Non-pigmented ciliary epithelial cell (primary cell): ENCODE measurements around the gene C17orf50.
"Not testable (repeated sequence)": the region's sequence is repeated elsewhere in the genome, so short reads cannot be mapped to it uniquely, and the experiment has no call there.

Experiments
- DNase-seq: peaks from one replicate; pipeline ENCODE4 v3.0.0-alpha.2; 2010; ENCODE audit warnings: low read depth

The C17orf50 gene

DNA sequence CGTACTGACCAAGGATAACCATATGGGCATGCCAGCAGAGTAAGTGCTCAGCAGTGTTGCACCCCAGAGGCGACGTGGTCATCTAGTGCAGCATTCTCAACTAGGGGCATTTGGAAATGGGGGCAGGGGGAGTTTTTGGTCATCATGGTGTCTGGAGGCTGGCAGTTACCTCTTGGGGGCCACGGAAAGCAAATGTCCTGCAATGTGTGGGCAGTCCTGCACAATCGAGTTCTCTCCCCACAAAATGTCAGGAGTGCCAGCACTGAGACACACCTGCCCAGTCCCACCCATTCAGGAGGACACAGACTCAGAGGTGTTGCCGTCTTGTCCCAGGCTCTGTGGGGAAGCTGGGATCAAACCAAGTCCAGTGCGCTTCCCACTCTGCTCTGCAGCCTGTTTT is 26.3 kb upstream of the C17orf50 start:
- DNase-seq, result no peak

DNA sequence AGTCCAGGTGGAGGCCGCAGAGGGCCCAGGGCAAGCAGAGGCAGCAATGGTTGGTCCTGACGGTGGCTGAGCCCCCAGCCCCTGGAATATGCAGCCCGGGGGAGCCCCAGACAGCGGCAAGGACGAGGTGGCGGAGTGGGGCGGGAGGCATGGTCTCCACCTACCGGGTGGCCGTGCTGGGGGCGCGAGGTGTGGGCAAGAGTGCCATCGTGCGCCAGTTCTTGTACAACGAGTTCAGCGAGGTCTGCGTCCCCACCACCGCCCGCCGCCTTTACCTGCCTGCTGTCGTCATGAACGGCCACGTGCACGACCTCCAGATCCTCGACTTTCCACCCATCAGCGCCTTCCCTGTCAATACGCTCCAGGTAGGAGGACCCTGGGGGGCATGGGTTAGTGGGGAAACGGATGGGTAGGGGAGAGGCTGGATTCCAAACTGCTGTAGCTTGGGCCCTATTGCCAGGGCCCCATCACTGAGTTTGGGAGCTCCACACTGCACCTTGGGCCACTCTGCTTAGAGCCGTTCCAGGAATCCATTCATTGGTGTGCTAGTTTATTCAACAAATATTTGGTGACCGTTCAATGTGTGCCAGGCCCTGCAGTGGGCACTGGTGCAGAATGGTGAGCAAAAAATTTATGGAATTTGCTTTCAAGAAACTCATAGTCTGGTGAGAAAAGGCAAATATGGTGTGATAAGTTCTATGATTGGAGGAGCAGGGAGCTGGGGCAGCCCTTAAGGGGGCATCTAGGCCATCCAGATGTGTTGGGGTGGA is 25.5 kb upstream of the C17orf50 start:
- no peak for DNase-seq

DNA sequence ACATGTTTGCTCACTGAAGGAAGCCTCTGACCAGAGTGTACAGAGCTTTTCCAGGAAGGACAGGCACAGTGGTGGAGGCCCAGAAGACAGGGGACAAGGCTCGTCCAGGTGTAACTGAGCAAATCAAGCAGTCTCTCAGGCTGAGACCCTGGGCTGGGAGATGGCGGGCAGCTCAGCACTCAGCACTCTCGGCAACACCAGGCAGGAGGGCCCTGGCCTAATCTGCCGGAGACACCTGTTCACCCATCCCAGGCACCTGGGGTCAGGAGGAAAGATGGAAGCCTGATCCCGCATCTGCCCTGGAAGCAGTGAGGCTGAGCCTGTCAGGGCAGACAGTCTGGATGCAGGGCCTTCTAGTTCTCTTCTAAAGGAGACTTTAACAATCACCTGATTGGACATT is 24.5 kb upstream of the C17orf50 start:
- no peak for DNase-seq

DNA sequence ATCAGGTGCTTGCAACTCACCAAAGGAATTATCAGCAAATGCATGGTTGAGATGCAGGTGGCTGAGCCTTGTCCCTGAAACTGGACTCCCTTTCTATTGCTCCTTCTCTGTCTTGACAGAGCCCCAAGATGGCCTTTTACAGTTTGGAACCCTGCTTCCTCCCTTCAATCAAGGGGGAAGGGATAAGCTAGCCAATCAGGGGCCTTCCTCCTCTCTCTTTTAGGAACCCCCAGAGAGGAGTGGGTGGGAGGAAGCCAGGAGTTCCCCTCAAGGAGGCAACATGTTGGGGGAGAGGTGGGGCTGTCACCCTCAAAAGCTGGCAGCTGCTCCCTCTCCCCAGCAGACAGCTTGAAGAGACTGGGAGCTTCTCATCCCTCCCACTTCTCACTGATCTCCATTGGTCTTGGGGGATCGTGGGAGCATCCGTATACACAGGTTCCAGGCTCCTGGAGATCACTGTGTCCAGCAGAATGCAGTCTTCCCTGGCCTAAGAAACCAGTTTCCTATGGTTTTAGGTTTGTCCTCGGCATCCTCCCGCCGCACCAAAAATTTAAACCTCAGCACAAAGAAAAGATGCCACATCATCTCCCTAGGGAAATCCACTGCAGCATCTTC is 22.1 kb upstream of the C17orf50 start:
- DNase-seq, result no peak

DNA sequence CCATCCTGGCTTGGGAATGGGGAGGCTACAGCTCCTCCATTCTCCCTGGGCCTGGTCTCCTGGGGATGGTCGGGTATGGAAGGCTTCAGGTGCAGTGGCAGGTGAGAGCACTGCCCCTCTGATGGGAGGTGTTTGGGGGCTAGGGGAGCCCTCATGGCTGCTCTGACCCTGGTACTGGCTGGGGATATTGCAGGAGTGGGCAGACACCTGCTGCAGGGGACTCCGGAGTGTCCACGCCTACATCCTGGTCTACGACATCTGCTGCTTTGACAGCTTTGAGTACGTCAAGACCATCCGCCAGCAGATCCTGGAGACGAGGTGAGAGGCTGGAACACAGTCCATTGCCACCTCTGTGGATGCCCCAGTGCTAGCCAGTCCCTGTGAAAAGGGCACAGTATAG is 20.5 kb upstream of the C17orf50 start:
- DNase-seq, result no peak

DNA sequence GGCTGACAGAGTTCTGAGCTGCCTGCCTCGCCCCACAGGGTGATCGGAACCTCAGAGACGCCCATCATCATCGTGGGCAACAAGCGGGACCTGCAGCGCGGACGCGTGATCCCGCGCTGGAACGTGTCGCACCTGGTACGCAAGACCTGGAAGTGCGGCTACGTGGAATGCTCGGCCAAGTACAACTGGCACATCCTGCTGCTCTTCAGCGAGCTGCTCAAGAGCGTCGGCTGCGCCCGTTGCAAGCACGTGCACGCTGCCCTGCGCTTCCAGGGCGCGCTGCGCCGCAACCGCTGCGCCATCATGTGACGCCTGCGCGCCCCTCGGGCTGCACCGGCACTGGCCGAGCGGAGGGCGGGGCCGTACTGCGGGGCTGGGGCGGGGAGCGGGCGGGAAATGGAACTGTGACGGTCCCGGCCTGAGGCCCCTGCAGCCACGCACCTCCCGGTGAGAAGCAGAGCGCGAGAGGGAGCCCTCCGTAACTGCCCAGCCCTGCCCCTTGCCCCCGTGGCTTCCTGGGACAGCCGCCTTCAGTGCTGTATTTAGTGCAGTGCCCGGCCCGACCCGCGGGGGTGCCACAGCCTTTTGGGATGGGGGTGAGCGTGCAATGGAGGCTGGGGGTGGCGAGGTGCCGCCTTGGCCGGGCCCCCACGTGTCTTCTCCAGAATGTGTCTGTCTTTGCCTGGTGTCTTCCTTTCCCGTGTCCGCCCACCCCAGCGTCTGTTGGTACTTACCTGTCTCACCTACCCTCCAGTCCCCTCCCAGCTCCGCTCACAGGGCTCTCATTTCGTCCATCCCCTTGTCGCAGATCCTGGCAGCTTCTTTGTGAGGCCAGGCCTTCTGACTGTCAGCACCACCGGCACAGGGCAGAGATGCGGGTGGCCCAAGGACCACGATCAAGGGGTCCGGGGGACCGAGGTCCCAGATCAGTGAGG is 19.4 kb upstream of the C17orf50 start:
- DNase-seq, result no peak

DNA sequence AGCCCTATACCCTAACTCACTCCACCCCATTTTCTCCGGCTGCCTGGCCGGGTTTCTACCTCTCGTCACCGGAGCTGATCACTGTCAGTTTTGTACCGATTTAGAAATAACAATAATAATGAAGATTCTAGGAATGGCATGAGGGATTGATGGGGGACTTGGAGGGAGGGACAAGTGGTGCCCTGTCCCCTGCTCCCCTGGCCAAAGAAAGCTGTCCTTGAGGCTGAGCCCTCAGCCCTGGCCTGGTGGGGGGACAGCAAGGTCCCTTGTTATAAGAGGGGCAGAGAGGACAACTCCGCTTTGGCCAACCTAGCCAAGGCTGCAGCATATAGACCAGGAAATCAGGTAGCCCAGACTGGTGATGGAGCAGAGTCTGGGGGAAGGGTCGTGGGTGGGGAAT is 18.2 kb upstream of the C17orf50 start:
- DNase-seq, result no peak

DNA sequence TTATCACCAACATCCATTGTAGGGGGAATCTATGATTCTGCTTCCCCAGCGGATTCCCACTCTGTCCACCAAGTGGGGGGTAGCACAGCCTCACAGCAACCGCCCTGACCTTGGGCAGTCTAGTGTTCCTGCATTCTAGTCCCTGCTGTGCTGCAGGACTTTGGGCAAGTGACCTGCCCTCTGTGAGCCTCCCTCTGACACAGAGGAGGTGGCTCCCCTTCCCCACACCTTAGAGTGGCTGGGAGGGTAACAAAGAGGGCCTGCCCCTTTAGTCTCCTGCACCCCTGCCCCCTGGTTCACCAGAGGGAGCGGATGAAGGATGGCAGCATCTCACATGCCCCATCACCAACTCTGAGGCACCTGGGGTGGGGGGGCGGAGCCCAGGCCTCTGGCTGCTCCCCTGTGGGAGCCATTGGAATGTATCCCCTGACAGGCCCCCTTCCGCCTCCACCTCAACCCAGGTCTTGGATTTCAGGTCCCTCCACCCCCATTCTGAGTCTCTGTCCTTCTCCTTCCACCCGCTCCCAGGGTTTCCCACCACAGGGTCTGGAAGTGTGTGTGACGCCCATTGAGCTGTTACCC is 17.7 kb upstream of the C17orf50 start:
- no peak for DNase-seq

DNA sequence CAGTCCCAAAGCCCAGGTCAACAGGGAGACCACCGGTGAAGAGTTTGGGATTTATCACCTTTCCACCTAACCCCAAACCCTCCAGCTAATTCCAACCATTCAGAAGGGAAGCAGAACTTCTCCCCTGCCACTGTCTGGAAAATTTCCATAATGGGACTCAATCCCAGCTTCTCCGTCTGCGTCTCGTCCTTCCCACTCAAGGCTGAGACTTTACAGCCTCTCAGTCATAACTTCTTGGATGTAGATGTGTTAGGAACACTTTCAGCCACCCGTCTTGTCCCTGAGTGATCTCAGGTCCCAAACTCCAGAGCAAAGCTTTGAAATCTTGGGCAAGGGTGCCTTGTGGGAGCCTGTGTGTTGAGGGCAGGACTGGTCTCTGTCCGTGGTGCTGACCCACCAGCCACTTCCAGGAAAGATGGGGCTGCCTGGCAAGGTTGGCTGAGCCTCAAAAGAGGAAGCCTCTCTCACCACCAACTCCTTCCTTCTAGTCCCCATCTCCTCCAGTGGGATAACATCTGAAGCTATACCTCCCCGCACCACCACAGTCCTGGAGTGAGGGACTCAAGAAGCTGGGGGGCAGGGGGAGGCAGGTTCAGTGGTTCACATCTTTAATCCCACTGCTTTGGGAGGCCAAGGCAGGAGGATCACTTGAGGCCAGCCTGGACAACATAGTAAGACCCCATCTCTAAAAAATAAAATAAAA is 16.9 kb upstream of the C17orf50 start:
- DNase-seq, result no peak

DNA sequence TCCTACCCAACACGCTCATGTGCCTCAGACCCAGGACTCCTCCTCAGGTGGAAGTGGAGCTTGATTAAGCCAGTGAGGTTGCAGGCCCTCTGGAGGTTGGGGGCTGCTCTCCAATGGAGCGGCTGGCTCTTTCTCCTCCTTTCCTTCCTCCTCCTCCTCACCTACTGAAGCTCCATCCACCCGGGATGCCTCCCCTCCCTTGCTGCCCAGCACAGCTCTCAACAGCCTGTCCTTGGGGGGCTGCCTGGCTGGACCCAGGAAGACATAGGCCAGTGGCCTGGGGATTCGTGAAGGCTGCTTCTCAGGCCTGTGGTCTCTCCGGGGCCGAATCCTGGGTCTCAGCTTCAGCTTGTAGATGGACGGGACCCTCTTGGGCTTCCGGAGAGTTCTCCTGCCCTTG is 15.9 kb upstream of the C17orf50 start:
- DNase-seq, result no peak

DNA sequence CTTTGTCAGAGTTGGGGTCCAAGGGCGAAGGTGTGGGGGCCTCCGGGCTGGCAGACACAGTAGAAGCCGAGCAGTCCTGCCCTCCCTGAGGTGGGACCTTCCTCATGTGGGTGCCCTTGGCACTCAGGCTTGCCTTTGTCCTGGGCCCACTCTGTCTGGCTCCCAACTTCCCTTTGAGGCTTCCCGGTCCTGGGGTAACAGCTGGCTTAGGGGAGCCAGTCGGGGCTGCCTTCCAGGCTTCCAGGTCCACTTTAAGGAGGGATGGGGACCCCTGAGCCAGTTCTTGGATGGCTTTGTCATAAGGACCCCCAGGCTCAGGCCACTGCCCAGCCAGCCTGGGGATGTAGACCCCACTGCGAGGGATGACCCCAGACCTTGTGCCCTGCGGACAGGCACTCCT is 15.4 kb upstream of the C17orf50 start:
- DNase-seq, result no peak

DNA sequence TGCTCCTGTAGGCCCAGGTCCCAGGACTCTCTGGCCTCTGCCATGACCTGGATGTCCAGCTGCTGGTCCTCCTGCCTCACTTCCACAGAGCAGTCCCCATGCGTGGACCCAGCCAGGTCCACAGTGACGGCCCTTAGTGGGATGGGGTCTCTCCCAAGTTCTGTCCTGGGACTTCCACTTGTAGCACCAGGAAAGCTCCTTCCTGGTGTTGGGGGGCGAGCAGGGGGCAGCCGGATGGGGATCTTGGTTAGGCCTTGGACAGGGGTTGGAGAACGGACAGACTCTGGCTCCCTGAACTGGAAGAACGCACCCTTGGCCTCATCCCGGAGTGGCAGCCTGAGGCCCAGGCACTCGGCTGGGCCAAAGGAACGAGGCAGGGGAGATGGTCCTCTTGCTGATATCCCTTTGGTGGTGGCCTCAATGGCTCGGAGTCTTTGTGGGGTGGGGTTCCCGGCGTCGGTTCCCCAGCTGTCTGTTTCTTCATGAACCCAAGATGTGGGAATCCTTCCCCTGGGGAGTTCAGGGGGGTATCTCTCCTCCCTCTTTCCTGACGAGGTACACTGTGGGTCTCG is 14.9 kb upstream of the C17orf50 start:
- no peak for DNase-seq

DNA sequence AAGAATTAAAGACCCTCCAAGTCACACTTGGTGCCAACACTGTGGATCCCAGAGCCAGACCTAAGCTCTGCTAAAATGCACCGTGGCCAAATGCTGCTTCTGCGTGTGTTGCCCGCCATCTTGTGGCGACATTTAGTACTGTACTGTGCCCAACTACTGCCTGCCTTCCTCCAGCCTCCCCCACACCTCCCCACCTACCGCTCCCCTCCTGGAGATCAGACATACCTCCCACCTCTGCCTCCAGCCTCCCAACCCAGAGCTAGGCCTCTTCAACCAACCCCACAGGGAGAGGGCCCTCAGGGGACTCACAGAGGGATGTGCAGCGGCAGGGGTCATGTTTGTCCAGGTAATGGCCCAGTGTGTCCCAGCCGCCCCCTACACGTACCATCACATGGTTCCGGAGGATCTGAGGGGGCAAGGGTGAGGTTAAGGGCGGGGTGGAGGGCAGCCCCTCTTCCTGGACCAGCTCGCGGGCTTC is 13.1 kb upstream of the C17orf50 start:
- peak; percentile 47 for DNase-seq

DNA sequence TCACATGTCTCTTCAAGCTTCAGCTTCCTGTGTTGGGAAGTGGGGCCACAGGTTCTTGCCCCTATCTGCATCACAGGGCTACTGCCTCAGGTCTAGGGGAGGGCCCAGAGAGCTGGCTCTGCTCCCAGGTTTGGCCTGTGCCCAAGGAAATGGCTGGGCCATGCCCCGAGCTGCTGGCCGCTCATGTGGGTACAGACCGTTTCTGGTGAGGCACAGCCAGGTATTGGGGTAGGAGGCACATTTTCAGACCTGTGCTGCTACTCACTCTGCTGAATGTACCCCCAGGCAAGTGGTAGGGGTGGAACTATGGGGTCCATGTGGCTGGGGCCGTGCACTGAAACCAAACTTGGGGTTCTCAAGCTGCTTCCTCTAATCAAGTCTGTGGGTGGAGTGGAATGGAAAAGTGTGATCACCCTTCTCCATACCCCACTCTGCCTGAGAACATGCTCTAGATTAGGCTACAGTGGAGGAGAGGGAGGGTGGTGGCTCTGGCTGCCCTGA is 12.3 kb upstream of the C17orf50 start:
- DNase-seq, result no peak

DNA sequence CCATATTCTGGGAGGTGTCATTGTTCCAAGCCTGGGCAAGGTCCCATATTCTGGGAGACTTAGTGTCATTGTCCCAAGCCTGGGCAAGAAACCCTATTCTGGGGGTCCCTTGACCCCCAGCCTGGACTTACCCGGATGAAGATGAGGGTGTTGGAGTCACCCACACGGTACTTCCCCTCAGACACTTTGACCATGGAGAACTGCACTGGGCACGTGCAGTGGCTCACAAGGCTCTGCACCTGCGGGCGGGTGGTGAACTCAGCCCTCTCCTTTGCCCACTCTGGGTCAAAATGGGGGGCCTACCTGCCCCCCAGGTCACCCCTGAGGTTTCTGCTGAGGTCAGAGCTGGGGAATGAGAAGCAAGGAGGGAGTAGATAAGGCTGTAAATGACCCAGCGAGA is 11.7 kb upstream of the C17orf50 start:
- no peak for DNase-seq

DNA sequence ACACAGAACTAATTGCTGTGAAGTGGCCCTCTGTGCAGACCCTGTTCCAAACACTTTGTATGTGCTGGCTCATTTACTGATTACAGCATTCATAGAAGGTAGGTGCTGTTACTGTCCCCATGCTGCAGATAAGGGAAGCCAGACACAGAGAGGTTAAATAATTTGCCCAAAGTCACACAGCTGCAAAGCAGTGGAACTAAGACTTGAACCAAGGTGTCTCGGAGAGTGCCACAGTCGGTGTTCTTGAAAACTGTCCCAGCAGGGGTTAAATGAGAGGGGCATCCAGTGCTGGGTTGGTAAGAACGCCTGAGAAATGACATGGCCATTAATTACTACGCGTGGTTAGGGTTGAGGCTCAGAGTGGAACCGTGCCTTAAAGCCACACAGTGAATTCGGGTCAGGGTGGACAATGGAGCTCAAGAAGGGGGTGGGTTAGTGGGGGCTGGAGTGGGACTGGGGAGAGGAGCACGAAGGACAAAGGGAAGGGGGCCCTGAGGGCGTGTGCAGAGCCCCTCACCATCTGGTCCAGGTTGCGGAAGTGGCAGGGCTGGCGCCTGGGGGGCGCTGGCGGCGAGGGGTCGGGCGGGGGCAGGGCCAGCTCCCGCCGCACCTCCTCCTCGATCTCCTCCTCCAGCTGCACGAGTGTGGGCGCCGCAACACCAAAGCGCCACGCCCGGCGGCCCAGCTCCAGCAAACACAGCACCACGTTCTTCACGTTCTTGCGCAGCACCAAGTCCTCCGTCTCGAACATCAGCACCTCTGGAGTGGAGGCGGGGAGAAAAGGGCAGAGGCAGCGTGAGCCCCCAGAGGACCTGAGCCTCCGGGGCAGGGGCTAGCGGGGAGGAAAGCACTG is 10.9 kb upstream of the C17orf50 start:
- DNase-seq, result no peak

DNA sequence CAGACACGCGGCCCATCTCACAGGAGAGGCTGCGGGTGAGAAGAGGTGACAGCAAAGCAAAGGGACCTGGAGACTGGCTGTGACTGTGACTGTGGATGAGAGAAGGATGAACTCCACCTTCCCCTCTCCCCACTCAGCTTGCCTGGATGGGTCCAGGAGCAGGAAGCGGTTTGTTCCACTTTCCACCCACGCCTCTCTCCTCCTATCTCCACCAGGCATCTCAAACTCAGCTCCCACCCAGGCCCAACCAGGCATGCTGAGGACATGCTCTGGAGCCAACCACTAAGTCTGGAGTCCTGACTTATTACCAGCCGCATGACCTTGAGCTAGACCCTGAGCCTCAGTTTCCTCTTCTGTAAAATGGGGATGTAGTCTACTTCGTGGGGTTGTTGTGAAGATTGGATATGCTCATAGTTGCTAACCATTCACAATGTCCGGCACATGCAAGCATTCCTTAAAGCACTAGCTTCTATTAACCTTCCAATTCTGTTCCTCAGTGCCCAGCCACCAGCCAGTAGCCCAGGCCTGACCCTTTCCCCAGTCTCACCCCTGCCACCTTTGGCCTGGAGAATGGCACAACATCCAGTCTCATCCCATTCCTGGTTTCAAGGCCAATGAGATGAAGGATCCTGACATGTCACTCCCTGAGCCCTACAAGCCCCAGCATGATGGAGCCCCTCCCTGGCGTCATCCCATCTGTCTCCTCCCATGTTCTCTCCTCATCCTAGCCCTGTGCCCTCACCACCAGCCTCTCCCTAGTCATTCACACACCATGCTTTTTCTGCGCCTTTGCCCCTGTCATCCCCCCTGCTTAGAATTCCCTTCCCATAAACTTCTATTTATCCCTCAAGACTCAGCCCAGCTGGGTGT is 9.9 kb upstream of the C17orf50 start:
- no peak for DNase-seq

DNA sequence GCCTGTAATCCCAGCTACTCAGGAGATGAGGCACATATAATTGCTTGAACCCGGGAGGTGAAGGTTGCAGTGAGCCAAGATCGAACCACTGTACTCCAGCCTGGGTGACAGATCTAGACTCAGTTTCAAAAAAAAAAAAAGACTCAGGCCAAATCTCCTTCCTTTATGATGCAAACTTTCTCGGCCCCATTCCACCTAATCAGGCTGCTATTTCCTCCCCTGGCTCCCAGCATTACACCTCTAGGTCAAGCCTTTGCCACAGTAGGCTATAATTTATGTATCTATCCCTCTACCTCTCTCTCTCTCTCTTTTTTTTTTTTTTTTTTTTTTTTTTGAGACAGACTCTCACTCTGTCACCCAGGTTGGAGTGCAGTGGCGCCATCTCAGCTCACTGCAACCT is 9.1 kb upstream of the C17orf50 start:
- DNase-seq, result not testable (repeated sequence)

DNA sequence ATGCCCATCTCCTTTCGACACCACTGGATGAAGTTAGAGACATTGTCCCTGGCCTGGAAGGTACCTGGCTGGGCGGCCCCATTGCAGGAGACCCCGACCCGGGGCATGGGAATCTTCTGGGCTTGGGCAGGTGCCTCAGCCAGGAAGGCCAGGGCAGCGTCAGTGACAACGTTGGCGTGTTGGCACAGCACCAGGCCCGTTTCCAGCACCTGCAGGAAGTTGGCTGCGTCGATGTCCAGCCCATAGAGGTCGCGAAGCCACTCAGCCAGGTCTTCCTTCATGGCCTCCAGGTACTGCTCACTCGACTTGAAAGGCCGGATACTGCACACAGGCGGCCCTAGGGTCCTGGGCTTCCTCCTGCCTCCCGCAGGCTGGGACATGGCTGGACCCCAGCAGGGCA is 8.2 kb upstream of the C17orf50 start:
- no peak for DNase-seq
